Activated naive CD4-positive, alpha-beta T cell (primary cell): Measurements from ENCODE around the gene ARPC4.

Source experiments
- DNase-seq, 4 experiments: peaks; one replicate each; lab custom pipeline; 2025; lab: John Stamatoyannopoulos, UW

Gene ARPC4

DNA sequence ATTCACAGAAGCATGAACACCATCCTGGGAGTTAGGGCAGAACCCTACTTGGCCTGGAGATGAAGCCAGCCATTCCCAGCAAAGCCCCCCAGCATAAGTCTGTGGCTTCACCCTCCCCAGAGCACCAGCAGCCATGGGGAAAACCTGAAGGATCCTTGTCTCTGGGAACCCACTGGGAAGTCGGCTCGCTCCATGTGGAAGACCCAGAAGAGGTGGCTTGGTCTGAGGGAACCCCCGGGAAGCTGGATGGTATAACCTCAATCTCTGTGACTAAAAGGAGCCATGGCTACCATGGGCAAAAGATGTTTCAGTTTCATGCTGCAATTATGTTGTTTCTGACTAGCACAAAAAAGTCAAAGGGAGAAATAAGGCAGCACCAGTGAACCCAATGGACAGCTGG, 62.7 kb downstream of the ARPC4 start:
- no peak for DNase-seq
